Breast epithelium (tissue), 4 donors: Measurements from ENCODE around the gene EPS8L1. TPM values are rescaled to one million over a fixed set of nuclear protein-coding genes. Genes with fewer than 3 reads are reported as not detected.

Experiments used
- DNase-seq, 2 donors: peaks; one replicate each; pipeline ENCODE4 v3.0.0-alpha.2; 2019; ENCODE audit warnings: low spot score in 2 of 2
- H3K27ac ChIP-seq, 2 donors: fragments of 200-600 bp; sonication (generic) in 1 of 2; one replicate each; pipeline ENCODE4 v1.5.1; 2016 to 2019; ENCODE audit warnings: mild to moderate bottlenecking in 1 of 2
- H3K27me3 ChIP-seq, 2 donors: fragments of 200-600 bp; sonication (generic) in 1 of 2; one replicate each; pipeline versions ENCODE4 v1.5.1 to v1.6.0; 2017 to 2019; ENCODE audit warnings: control low read depth in 1 of 2, mild to moderate bottlenecking in 1 of 2
- H3K36me3 ChIP-seq: fragments of 200-600 bp; one replicate; pipeline ENCODE4 v1.5.1; 2019
- H3K4me1 ChIP-seq, 2 donors: fragments of 200-600 bp; sonication (generic); one replicate each; pipeline ENCODE4 v1.5.1; 2016 to 2019; ENCODE audit warnings: control low read depth in 1 of 2
- H3K4me3 ChIP-seq, 3 donors: fragments of 200-600 bp; sonication (generic); 1 replicate in 2 of 3; 2 replicates in 1 of 3; pipeline ENCODE4 v1.5.1; 2016 to 2019; ENCODE audit warnings: mild to moderate bottlenecking in 3 of 3, moderate library complexity in 2 of 3
- H3K9me3 ChIP-seq, 2 donors: fragments of 200-600 bp; sonication (generic) in 1 of 2; one replicate each; pipeline ENCODE4 v1.5.1; 2016 to 2019; ENCODE audit warnings: control low read depth in 1 of 2
- CTCF ChIP-seq, 3 donors: fragments of 450-650 bp; IDR thresholded peaks; one replicate each; pipeline ENCODE4 v1.5.1; 2016 to 2017; ENCODE audit warnings: antibody characterized with exemption in 3 of 3, mild to moderate bottlenecking in 3 of 3, moderate library complexity in 3 of 3
- POLR2A ChIP-seq: fragments of 450-650 bp; IDR thresholded peaks from one replicate; pipeline ENCODE4 v1.6.1; 2016; ENCODE audit warnings: antibody characterized with exemption, mild to moderate bottlenecking, moderate library complexity
- POLR2AphosphoS5 ChIP-seq, 3 donors: sonication (generic); formaldehyde crosslinking; IDR thresholded peaks; one replicate each; pipeline ENCODE4 v1.6.1; 2017; ENCODE audit warnings: antibody characterized with exemption in 3 of 3
- intact Hi-C: fragments of 100-400 bp; cut with DNase I; formaldehyde crosslinking; loops from one replicate; pipeline ENCODE4 v1.15.1; 2023; ENCODE audit warnings: low total_unique reads
- total RNA-seq, 3 donors: library from RNA; depleted of rRNA; stranded (reverse); fragments of >200 nt; gene quantifications; one replicate each; pipeline ENCODE4 v1.1.0, GENCODE V29; 2016

The EPS8L1 gene
- total RNA-seq, 3 donors from 2014 or later: 2.4 to 51.1 (median 50.1) TPM

GRCh38 chr19:55116232-55116858 is 40.7 kb downstream of the EPS8L1 start:
- H3K27me3 ChIP-seq: no peaks in the 10 kb centered on the region
- no peaks in the 10 kb centered on the region for H3K36me3 ChIP-seq
- peak overlapping the region; percentile 86 to 96 (median 93) for H3K4me3 ChIP-seq
- intact Hi-C loops: no loop called here
- no peak for TF ChIP-seq CTCF (IDR thresholded peaks at IDR 0.05)
- no peak for TF ChIP-seq POLR2A
- peak in 1 of 3 donors; percentile 42 for TF ChIP-seq POLR2AphosphoS5 (IDR thresholded peaks at IDR 0.05)
- DNase-seq: peak in 1 of 2 donors; percentile 44
- H3K27ac ChIP-seq: peak overlapping the region; percentile 90 to 96
- H3K4me1 ChIP-seq: peaks cover 0 to 18% of the 10 kb centered on the region in 2 donors
- H3K9me3 ChIP-seq: no peaks in the 10 kb centered on the region

- Histone ChIP-seq H3K4me1 (peaks cover 0 to 18% of the 10 kb centered on the region in 2 donors), H3K4me3 (peak within 1 kb of the TSS; percentile 86 to 96 (median 93)), H3K27ac (peak within 1 kb of the TSS; percentile 90 to 96), H3K27me3 (no peaks in the 10 kb centered on the region), H3K9me3 (no peaks in the 10 kb centered on the region), H3K36me3 (no peaks in the 10 kb centered on the region)
- peak in 1 of 2 donors; percentile 35 for DNase-seq
- TF ChIP-seq POLR2A: no peak
- TF ChIP-seq CTCF (IDR thresholded peaks at IDR 0.05): no peak
- no peak for TF ChIP-seq POLR2AphosphoS5 (IDR thresholded peaks at IDR 0.05)
- intact Hi-C loops: no loop called here
These were observed 41.4 kb downstream of the EPS8L1 start, which contains the start of gene PPP1R12C for GRCh38 chr19:55116859-55117662. Gene PPP1R12C, minus strand, starts transcription at chr19:55117637. Its CDS starts 94 bp downstream, at chr19:55117543.

- H3K36me3 ChIP-seq: no peaks in the 10 kb centered on the region
- peaks cover 0 to 18% of the 10 kb centered on the region in 2 donors for H3K4me1 ChIP-seq
- no peaks in the 10 kb centered on the region for H3K9me3 ChIP-seq
- DNase-seq: peak; percentile 96 to 97
- intact Hi-C loops: no loop called here
- no peaks in the 10 kb centered on the region for H3K27me3 ChIP-seq
- TF ChIP-seq POLR2A (no peak), CTCF (IDR thresholded peaks at IDR 0.05) (peak in 2 of 3 donors; percentile 9 to 15), POLR2AphosphoS5 (IDR thresholded peaks at IDR 0.05) (peak; percentile 55 to 79 (median 77))
- H3K4me3 ChIP-seq: peak overlapping the region; percentile 86 to 96 (median 93)
- H3K27ac ChIP-seq: peak overlapping the region; percentile 90 to 96
These were observed 42.2 kb downstream of the EPS8L1 start for GRCh38 chr19:55117663-55118391.

- Histone ChIP-seq H3K27ac (peak overlapping the region in 1 of 2 donors; percentile 96), H3K4me1 (peaks cover 0 to 18% of the 10 kb centered on the region in 2 donors), H3K9me3 (no peaks in the 10 kb centered on the region), H3K36me3 (no peaks in the 10 kb centered on the region), H3K27me3 (no peaks in the 10 kb centered on the region), H3K4me3 (peak overlapping the region; percentile 86 to 96 (median 93))
- no peak for DNase-seq
- intact Hi-C loops: no loop called here
- TF ChIP-seq POLR2AphosphoS5 (IDR thresholded peaks at IDR 0.05): no peak
- no peak for TF ChIP-seq POLR2A
- no peak for TF ChIP-seq CTCF (IDR thresholded peaks at IDR 0.05)
These were observed 42.8 kb downstream of the EPS8L1 start for GRCh38 chr19:55118401-55118991.
